GM23338 (cell line): ENCODE data around the gene MORN2. TPM values are rescaled to one million over a fixed set of nuclear protein-coding genes. Genes with fewer than 3 reads are reported as not detected.

Experiments used
- ATAC-seq: fragments of 200-7000 bp; cut with Tn5 transposase; 3 replicates; pipeline ENCODE4 v1.9.1; 2020
- DNase-seq: peaks from one replicate; pipeline ENCODE4 v3.0.0-alpha.2; 2015; ENCODE audit warnings: low spot score
- H2AFZ ChIP-seq: fragments of 200-600 bp; sonication (generic); 2 replicates; pipeline ENCODE4 v1.8.0; 2016; ENCODE audit warnings: antibody characterized with exemption, mild to moderate bottlenecking, moderate library complexity
- H3F3A ChIP-seq: fragments of 200-600 bp; sonication (generic); replicated peaks from 2 replicates; pipeline ENCODE4 v1.8.0; 2017; ENCODE audit warnings: antibody characterized with exemption, mixed run types, low read depth
- H3K27ac ChIP-seq: fragments of 200-600 bp; sonication (generic); 2 replicates; pipeline ENCODE4 v1.6.1; 2016; ENCODE audit warnings: low read depth
- H3K27me3 ChIP-seq: fragments of 200-600 bp; sonication (generic); 2 replicates; pipeline ENCODE4 v1.8.0; 2016; ENCODE audit warnings: mild to moderate bottlenecking, mixed run types, moderate library complexity; ENCODE audit not compliant: insufficient read depth
- H3K36me3 ChIP-seq: fragments of 200-600 bp; sonication (generic); 2 replicates; pipeline ENCODE4 v1.8.0; 2016; ENCODE audit warnings: mild to moderate bottlenecking; ENCODE audit not compliant: insufficient read depth
- H3K4me1 ChIP-seq: fragments of 200-600 bp; sonication (generic); 2 replicates; pipeline ENCODE4 v1.8.0; 2016; ENCODE audit warnings: mild to moderate bottlenecking, moderate library complexity; ENCODE audit not compliant: insufficient read depth
- H3K4me2 ChIP-seq: fragments of 200-600 bp; sonication (generic); 2 replicates; pipeline ENCODE4 v1.7.1; 2017; ENCODE audit warnings: mixed run types
- H3K4me3 ChIP-seq: fragments of 200-600 bp; sonication (generic); 2 replicates; pipeline ENCODE4 v1.6.1; 2016; ENCODE audit warnings: mixed run types
- H3K79me2 ChIP-seq: fragments of 200-600 bp; sonication (generic); replicated peaks from 2 replicates; pipeline ENCODE4 v1.8.0; 2017; ENCODE audit warnings: mild to moderate bottlenecking; ENCODE audit not compliant: insufficient read depth
- H3K9me2 ChIP-seq: fragments of 200-600 bp; sonication (generic); 2 replicates; pipeline ENCODE4 v1.8.0; 2017; ENCODE audit not compliant: insufficient read depth
- H4K20me1 ChIP-seq: fragments of 200-600 bp; sonication (generic); replicated peaks from 2 replicates; pipeline ENCODE4 v1.8.0; 2017; ENCODE audit warnings: mild to moderate bottlenecking; ENCODE audit not compliant: insufficient read depth
- H3K27ac Mint-ChIP-seq: 2 replicates; pipeline ENCODE4 v1.8.0; 2020; ENCODE audit warnings: inconsistent platforms, mild to moderate bottlenecking, moderate library complexity, mixed read lengths
- H3K27me3 Mint-ChIP-seq: 3 replicates; pipeline ENCODE4 v1.8.0; 2022; ENCODE audit warnings: low read depth, mild to moderate bottlenecking, moderate library complexity, mixed read lengths, inconsistent platforms; ENCODE audit not compliant: insufficient read depth, poor library complexity
- H3K36me3 Mint-ChIP-seq: 3 replicates; pipeline ENCODE4 v1.8.0; 2021; ENCODE audit warnings: low read depth, mild to moderate bottlenecking, inconsistent platforms, moderate library complexity, mixed read lengths
- H3K4me1 Mint-ChIP-seq: 3 replicates; pipeline ENCODE4 v1.8.0; 2020; ENCODE audit warnings: mild to moderate bottlenecking, inconsistent platforms, mixed read lengths
- H3K4me3 Mint-ChIP-seq: 3 replicates; pipeline ENCODE4 v1.8.0; 2021; ENCODE audit warnings: moderate library complexity, mild to moderate bottlenecking, inconsistent platforms, mixed read lengths
- H3K9me3 Mint-ChIP-seq: 3 replicates; pipeline ENCODE4 v1.8.0; 2020; ENCODE audit warnings: moderate library complexity, mild to moderate bottlenecking, inconsistent platforms, mixed read lengths
- CREB1 ChIP-seq: fragments of 250-450 bp; sonication (Bioruptor Pico); IDR thresholded peaks from 2 replicates; pipeline ENCODE4 v1.5.0; 2020; ENCODE audit warnings: low read depth, mild to moderate bottlenecking, moderate library complexity
- CTCF ChIP-seq, 2 experiments: fragments of 200-600 bp in 1 of 2; sonication (generic) in 1 of 2; conservative IDR thresholded peaks; 2 replicates each; pipeline versions ENCODE4 v1.5.1 to v1.6.1; 2016 to 2017; ENCODE audit warnings: antibody characterized with exemption in 2 of 2, low read depth in 2 of 2, mild to moderate bottlenecking in 2 of 2, moderate library complexity in 1 of 2
- ETS1 ChIP-seq: IDR thresholded peaks from 2 replicates; pipeline ENCODE4 v1.6.1; 2016; ENCODE audit warnings: antibody characterized with exemption
- EZH2phosphoT487 ChIP-seq: fragments of 200-600 bp; sonication (generic); IDR thresholded peaks from one replicate; pipeline ENCODE4 v1.8.1; 2018; ENCODE audit warnings: antibody characterized with exemption; ENCODE audit not compliant: unreplicated experiment
- POLR2AphosphoS5 ChIP-seq: IDR thresholded peaks from 2 replicates; pipeline ENCODE4 v1.6.1; 2016; ENCODE audit warnings: antibody characterized with exemption, low read depth
- STAT1 ChIP-seq: IDR thresholded peaks from one replicate; pipeline ENCODE4 v1.6.1; 2016; ENCODE audit warnings: antibody characterized with exemption; ENCODE audit not compliant: unreplicated experiment
- polyA plus RNA-seq: library from polyadenylated mRNA; unstranded; fragments of >200 nt; fragmentation: Nextera tagmentation; extraction: Ambion mirVana; gene quantifications from 2 replicates; pipeline ENCODE4 v1.2.1, GENCODE V29; 2016
- total RNA-seq: library from RNA; depleted of rRNA; stranded (reverse); fragments of >200 nt; shearing (Covaris generic); gene quantifications from 2 replicates; pipeline ENCODE4 v1.2.3, GENCODE V29; 2014
- TF ChIP-seq, protein P1 (sequence below): fragments of 250-450 bp; sonication (Bioruptor Pico); IDR thresholded peaks from 2 replicates; pipeline ENCODE4 v1.5.0; 2020; ENCODE audit warnings: mild to moderate bottlenecking, moderate library complexity

MORN2 gene
- total and polyA plus RNA-seq, 2 experiments from 2014 or later, result 7.6 to 45.2 TPM

DNA sequence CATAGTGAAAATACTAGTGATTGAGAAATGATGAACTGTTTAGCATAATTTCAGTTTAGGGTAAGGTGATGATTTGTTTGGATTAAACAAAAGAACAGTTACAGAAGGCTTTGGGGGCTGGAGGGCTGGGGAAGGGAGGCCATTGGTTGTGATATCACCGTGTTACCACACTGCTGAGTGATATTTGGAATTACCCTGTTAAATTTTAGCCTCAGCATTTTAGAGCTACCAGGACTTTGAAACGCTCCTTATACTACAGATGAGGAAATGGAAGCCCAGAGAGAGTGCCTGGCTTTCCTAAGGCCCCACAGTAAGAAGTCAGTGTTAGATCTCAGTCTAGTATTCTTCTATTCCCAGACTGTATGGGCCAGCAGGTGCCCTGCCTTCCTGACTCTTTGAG, 29.5 kb downstream of the MORN2 start (continued):
- TF ChIP-seq, protein P1, sequence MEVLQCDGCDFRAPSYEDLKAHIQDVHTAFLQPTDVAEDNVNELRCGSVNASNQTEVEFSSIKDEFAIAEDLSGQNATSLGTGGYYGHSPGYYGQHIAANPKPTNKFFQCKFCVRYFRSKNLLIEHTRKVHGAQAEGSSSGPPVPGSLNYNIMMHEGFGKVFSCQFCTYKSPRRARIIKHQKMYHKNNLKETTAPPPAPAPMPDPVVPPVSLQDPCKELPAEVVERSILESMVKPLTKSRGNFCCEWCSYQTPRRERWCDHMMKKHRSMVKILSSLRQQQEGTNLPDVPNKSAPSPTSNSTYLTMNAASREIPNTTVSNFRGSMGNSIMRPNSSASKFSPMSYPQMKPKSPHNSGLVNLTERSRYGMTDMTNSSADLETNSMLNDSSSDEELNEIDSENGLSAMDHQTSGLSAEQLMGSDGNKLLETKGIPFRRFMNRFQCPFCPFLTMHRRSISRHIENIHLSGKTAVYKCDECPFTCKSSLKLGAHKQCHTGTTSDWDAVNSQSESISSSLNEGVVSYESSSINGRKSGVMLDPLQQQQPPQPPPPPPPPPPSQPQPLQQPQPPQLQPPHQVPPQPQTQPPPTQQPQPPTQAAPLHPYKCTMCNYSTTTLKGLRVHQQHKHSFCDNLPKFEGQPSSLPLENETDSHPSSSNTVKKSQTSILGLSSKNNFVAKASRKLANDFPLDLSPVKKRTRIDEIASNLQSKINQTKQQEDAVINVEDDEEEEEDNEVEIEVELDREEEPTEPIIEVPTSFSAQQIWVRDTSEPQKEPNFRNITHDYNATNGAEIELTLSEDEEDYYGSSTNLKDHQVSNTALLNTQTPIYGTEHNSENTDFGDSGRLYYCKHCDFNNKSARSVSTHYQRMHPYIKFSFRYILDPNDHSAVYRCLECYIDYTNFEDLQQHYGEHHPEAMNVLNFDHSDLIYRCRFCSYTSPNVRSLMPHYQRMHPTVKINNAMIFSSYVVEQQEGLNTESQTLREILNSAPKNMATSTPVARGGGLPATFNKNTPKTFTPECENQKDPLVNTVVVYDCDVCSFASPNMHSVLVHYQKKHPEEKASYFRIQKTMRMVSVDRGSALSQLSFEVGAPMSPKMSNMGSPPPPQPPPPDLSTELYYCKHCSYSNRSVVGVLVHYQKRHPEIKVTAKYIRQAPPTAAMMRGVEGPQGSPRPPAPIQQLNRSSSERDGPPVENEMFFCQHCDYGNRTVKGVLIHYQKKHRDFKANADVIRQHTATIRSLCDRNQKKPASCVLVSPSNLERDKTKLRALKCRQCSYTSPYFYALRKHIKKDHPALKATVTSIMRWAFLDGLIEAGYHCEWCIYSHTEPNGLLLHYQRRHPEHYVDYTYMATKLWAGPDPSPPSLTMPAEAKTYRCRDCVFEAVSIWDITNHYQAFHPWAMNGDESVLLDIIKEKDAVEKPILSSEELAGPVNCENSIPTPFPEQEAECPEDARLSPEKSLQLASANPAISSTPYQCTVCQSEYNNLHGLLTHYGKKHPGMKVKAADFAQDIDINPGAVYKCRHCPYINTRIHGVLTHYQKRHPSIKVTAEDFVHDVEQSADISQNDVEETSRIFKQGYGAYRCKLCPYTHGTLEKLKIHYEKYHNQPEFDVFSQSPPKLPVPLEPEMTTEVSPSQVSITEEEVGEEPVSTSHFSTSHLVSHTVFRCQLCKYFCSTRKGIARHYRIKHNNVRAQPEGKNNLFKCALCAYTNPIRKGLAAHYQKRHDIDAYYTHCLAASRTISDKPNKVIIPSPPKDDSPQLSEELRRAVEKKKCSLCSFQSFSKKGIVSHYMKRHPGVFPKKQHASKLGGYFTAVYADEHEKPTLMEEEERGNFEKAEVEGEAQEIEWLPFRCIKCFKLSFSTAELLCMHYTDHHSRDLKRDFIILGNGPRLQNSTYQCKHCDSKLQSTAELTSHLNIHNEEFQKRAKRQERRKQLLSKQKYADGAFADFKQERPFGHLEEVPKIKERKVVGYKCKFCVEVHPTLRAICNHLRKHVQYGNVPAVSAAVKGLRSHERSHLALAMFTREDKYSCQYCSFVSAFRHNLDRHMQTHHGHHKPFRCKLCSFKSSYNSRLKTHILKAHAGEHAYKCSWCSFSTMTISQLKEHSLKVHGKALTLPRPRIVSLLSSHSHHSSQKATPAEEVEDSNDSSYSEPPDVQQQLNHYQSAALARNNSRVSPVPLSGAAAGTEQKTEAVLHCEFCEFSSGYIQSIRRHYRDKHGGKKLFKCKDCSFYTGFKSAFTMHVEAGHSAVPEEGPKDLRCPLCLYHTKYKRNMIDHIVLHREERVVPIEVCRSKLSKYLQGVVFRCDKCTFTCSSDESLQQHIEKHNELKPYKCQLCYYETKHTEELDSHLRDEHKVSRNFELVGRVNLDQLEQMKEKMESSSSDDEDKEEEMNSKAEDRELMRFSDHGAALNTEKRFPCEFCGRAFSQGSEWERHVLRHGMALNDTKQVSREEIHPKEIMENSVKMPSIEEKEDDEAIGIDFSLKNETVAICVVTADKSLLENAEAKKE (CRISPR knock-in tag), result no peak
- TF ChIP-seq EZH2phosphoT487, result no peak
- no peak for TF ChIP-seq POLR2AphosphoS5
- TF ChIP-seq ETS1, result no peak
- TF ChIP-seq STAT1, result no peak

DNA sequence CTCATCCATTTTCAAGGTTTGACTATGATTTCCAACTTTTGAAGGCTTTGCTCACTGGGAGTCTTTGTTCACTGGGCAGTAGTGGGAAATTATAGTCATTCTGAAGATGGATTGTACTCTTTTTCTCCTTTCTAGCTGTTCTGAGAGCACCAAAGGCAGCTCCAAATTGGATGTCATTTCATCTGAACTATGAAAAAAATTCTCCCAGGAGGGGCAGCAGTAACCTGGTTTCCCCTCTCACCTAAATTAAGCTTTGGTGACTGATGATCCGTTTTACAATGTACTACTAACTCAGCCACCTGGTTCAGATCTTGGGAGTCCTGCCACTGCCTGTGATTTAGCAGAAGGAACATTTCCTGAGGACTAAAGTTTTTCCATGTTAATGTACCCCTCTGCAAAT, 31.5 kb downstream of the MORN2 start:
- Mint-ChIP-seq H3K4me3 (no peak overlapping the region), H3K36me3 (no peaks in the 10 kb centered on the region), H3K27me3 (peaks cover 4% of the 10 kb centered on the region), H3K9me3 (no peaks in the 10 kb centered on the region), H3K27ac (no peak overlapping the region), H3K4me1 (no peaks in the 10 kb centered on the region)
- Histone ChIP-seq H3K27me3 (no peaks in the 10 kb centered on the region), H2AFZ (no peak overlapping the region), H3K4me3 (no peak overlapping the region), H3F3A (no peaks in the 10 kb centered on the region), H3K9me2 (no peaks in the 10 kb centered on the region), H3K27ac (no peak overlapping the region), H3K4me2 (no peak overlapping the region), H3K4me1 (no peaks in the 10 kb centered on the region), H3K79me2 (no peaks in the 10 kb centered on the region), H4K20me1 (no peaks in the 10 kb centered on the region), H3K36me3 (no peaks in the 10 kb centered on the region)
- DNase-seq (no peak), ATAC-seq (no peak)
- TF ChIP-seq, protein P1 (CRISPR knock-in tag), result no peak
- TF ChIP-seq CTCF (conservative IDR thresholded peaks at IDR 0.05; ENCODE audit: low read depth in 2 of 2), result no peak
- TF ChIP-seq CREB1, result no peak
